ENCODE results near the gene ZGRF1.

- TF ChIP-seq CTCF (IDR thresholded peaks at IDR 0.05; ENCODE audit: borderline replicate concordance, extremely low read depth, low read length, poor library complexity, severe bottlenecking) = no peak
- no peak for TF ChIP-seq EZH2 (IDR thresholded peaks at IDR 0.05; ENCODE audit: borderline replicate concordance, low read depth, low read length, severe bottlenecking)
These were observed 120.1 kb downstream of the ZGRF1 start for GRCh38 chr4:112516471-112517066.

Measured in DND-41 (cell line).